ENCODE data around the gene PRR30.
"Not testable (repeated sequence)": the region's sequence is repeated elsewhere in the genome, so short reads cannot be mapped to it uniquely, and the experiment has no call there.

PRR30 gene

DNA sequence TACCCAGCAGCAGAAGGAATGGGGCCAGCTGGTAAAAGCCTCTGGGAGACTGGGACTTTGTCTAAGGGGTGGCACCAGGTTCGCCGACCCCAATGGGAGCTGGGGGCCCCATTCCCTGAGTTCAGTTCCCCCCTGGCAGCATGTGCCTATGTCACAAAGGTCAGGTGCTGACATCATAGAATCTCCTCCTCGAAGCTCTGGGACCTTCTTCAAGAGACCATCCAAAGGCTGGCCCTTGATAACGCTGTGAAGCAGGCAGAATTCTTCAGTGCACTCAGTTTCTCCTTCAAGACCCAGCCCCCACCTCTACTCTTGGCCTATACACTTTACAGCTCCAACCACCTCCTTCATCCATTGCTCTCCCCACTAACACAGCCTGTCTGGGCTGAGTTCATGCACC is at the start of gene PRR30:
Gene PRR30, minus strand, starts transcription at position 101 of the 400 bp plus-strand sequence. CDS start 1,081 bp downstream, outside the sequence.
- no peak for DNase-seq (ENCODE audit: low read depth)

DNA sequence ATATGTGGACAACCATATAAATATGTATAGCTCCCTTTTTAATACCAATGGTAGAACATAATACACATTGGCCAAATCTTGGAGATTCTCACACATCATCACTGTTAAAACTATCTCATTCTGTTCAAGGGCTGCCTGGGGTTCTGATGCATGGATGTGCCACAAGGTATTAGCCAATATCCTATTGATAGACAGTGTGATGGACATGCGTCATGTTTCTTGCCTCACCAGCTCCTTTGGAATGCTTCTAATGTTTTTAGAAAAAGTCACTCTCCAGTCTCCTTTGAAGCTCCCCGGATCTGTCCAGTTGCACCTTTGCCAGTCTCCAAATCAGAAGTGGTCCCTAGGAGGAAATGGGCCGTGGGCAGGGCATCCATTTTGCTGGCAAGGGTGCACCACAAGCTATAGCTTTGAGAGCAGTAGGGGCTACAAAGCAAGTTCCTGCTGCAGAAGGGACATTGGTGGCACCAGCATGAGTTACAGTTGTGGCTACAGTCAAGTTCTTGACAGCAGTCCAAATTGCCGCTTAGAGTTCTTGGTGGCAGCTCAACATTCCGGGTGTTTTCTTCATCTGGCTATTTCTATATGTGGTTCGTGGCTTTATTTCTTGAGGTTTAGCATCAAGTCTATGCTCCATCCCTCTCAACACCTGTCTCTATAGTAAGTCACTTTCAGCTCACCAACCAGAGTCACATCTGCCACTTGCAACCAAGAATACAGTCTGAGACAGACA is 47.6 kb upstream of the PRR30 start:
- no peak for DNase-seq (ENCODE audit: low read depth)

DNA sequence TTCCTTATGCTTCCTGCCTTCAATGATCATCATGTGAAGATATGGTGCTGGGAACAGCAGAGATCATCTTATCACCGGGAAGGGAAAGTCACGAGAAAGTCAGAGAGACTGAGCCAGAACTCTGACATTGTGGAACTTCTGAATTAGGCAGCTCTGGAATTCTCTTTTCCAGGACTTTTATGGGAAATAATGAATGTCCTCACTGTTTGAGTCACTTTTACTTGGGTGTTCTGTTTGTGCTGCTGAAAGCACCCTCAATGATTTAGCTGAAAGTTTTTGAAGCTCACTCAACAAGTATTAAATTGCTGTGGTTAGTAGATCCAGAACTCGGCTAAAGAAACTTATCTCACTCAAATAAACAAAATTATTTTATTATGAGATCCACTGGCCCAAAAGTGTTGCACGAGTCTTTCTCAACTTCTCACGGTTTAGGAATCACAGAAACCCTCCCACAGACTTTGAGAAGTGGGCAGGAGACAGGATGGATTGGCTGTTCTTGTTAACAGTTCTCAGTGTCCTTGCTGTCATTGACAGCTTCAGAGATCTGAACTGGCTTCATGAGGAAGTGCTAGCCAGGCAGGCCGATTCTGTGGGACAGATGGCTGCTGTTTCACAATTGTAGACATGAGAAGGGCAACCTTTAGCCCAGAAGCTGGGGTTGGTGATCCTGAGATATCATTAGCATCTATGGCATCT is 46.3 kb upstream of the PRR30 start:
- DNase-seq (ENCODE audit: low read depth) = no peak

DNA sequence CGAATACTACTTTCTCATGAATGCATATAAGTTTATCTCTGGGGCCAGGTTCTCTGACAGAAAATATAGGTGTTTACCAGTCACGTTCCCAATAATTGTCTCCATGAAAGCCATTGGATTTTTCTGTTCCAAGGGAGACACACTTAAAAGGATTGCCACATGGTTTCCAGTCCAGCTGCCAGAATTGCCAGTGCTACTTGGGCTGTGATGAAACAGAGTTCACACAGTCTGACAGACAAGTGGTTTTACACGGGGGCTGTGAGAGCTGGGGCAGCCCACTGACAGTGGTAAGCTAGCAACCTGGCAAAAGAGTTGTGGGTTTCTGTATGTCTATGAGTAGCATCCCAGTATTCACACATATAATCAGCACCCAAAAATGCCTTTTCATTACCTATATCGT is 44.9 kb upstream of the PRR30 start:
- no peak for DNase-seq (ENCODE audit: low read depth)

DNA sequence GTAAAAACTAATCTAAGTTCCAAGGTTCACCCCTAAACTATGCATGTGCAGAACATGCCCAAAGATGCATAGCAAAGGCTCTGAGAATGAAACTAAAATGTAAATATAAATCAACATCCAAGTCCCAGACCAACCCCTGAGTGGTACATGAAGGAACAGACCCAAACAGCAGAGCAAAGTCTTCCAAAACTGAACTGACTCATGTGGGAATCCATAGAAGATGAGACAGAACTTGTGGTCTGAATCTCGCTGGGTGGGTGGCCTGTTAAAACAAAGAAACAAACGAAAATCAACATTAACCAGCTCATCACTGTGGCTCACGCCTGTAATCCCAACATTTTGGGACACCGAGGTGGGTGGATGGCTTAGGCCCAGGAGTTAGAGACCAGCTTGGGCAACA is 43.1 kb upstream of the PRR30 start:
- no peak for DNase-seq (ENCODE audit: low read depth)

DNA sequence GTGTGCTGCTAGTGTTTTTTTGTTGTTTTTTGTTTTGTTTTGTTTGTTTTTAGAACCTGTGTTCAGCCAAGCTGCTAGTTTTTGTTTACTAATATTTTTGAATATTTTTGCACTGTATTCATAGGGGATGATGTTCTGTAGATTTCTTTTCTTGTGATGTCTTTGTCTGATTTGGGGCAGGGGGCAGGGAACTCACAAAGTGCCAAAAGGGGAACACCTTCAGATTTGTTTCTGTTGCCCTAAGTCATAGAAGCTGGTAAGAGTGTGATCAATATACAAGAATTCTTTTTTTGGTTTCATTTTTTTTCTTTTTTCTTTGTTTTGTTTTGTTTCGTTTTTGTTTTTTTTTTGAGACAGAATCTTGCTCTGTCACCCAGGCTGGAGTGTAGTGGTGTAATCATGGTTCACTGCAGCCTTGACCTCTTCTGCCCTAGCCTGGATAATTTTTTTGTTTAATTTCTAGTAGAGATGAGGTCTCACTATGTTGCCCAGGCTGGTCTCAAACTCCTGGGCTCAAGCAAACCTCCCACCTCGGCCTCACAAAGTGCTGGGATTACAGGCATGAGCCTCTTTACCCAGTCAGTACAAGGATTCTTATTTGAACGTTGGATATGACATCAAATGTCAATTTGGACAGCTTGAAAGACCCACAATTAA is 40.3 kb upstream of the PRR30 start:
- DNase-seq (ENCODE audit: low read depth) = no peak

DNA sequence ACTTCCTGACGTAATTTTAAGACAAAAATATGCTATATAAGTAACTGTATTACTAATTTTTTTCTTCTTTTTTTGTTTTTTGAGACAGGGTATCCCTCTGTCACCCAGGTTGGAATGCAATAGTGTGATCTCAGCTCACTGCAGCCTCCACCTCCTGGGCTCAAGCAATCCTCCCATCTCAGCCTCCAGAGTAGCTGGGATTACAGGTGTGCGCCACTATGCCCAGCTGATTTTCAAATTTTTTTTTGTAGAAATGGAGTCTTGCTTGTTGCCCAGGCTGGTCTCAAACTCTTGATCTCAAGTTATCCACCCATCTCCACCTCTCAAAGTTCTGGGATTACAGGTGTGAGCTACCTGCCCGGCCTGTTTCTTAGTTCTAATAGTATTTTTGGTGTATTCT is 39.3 kb upstream of the PRR30 start:
- DNase-seq (ENCODE audit: low read depth) = no peak

DNA sequence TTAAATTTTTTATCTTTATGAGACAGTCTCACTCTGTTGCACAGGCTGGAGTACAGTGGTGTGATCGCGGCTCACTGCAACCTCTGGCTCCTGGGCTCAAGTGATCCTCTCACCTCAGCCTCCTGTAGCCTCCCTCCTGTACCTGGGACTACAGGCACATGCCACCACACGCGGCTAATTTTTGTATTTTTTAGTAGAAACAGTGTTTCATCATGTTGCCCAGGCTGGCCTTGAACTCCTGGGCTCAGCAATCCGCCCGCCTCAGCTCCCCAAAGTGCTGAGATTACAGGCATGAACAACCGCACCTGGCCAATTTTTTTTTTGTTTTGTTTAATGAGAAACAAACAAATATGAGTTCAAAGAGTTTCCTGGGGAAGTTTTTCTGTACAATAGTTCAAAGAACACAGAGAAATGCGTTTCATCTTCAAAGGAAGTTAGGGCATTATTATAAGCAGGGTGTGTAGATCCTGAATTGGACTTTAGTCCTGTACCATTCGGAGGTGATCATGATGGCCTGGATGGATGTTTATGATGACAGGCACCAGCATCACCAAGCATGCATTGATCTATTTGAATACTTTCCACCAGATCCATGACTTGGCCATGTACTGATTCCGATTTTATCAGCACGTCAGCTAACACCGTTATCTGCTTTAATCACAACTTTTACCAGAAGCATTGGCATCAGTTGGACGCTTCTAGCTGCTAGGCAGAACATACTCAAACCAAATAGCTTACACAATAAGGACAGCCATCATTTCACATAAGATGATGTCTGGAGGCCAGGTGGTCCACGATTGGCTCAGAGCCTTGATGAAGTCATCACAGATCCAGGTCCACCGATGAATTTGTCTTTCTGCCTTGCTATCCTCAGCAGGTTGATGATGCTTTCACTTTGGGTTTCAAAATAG is 38.5 kb upstream of the PRR30 start:
- DNase-seq (ENCODE audit: low read depth) = no peak

DNA sequence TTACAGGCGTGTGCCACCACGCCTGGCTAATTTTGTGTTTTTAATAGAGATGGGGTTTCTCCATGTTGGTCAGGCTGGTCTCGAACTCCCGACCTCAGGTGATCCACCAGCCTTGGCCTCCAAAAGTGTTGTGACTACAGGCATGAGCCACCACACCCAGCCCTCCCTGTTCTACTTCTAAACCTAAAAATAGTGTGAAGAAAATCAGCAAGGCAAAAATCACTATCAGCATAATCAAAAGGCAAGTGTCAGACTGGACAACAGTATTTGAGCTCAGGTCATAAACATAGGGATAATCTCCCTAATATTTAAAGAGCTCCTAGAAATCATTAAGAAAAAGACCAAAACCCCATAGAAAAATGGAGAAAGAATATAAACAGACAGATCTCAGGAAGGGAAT is 36.6 kb upstream of the PRR30 start:
- not testable (repeated sequence) for DNase-seq (ENCODE audit: low read depth)

DNA sequence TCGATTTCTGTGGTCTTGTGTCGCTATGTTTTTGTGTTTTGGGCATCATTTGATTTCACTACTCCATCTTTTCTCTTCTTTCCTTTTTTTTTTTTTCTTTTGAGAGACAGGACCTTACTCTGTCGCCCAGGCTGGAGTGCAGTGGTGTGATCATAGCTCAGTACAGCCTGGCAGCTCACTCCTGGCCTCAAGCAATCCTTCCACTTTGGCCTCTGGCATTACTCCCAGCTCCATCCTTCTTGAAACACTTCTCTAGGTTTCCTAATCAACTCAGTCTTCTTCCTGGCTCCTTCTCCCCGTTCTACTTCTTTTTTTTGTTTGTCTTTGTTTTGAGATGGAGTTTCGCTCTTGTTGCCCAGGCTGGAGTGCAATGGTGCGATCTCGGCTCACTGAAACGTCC is 36.1 kb upstream of the PRR30 start:
- DNase-seq (ENCODE audit: low read depth) = no peak

DNA sequence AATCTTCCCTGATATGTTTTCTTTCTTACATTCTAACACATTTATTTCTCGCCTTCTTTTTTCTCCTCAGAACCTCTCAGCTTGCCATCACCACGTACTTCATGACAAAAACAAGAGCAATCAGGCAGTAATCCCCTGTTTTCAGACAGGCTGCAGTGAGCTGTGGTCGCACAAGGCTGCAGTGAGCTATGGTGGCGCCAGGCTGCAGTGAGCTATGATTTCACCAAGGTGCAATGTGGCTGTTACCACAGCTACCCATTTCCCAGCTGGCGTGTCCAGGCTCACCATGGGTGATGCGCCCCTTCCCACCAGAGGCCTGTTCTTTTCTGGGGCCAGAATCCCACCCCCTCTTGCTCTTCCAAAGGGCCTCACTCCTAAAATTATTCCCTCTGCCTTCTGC is 35.4 kb upstream of the PRR30 start:
- DNase-seq (ENCODE audit: low read depth) = no peak

DNA sequence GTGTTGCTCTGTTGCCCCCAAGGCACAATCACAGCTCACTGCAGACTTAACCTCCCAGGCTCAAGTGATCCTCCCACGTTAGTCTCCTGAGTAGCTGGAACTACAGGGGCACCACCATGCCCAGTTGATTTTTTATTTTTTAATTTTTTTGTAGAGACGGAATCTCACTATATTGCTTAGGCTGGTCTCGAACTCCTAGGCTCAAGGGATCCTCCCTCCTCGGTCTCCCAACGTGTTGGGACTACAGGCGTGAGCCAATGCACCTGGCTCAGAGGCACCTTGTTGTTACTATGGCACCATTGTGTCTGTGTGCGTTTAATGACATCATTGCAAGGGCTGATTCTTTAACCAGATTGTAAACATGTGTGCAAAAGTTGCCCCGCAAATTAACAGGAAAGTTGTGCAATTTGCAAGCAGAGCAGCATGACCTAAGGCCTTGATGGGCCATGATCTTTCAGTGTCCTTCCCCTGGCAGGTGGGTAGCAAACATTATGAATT is 32.2 kb upstream of the PRR30 start:
- no peak for DNase-seq (ENCODE audit: low read depth)

DNA sequence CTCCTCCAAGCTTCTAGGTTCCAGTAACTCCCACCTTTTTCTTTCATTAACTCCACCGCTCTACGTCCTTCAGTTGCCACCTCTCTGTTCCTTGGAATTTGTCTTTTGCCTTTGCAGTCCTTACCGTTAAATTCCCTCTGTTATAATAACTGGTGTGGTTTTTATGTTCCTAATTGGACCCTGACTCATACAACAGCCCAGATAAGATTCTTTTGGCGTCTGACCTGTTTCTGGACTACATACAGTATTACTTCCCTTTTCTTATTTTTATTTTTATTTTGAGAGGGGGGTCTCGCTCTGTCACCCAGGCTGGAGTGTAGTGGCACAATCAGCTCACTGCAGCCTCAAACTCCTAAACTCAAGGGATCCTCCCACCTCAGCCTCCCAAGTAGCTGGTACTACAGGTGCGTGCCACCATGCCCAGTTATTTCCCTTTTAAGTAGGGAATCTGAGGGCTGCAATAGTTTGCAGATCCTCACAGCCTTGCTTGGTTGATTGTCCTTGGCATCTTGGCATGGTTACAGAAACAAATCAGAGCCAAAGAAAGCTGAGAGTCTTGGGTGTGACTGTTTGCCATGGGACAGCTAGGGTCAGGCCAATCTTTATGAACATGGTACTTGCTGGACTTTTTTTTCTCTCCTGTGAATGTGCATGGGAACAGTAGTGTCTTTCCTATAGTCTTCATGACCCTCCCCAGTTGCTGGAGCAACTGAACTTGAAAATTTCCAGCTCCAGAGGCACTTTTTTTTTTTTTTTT is 31.5 kb upstream of the PRR30 start:
- no peak for DNase-seq (ENCODE audit: low read depth)

DNA sequence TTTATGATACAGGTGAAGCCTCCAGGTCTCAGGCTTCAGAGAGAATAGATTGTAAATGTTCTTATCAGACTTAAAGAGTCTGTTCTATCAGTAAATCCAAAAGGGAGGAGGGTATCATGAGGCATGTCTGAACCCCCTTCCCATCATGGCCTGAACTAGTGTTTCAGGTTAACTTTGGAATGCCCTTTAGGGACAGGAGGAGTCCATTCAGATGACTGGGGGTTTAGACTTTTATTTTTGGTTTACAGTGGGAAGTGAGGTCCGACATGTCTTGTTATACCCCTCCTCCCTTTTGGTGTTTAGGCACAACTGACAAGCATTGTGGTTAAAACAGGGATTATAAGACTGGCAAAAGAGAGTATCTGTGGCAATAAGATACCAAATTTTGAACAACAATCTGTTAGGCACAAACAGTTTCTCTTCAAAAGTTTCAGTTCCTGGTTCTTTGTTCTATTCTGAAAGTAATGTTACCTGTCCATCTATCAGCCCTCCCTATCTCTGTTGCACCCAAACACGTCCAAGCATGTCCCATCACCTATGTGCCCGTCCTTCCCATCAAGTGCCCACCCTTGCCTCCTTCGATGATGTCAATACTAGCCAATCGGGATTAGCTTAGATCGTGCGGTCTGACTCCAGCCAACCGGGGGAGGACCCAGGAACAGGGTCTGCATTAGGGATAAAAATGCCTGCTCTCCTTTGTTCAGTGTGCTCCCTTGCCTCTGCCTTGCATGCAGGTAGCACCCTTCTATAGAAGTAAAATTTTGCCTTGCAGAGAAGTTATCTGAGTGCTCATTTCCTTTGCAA is 26.0 kb upstream of the PRR30 start:
- DNase-seq (ENCODE audit: low read depth) = no peak

DNA sequence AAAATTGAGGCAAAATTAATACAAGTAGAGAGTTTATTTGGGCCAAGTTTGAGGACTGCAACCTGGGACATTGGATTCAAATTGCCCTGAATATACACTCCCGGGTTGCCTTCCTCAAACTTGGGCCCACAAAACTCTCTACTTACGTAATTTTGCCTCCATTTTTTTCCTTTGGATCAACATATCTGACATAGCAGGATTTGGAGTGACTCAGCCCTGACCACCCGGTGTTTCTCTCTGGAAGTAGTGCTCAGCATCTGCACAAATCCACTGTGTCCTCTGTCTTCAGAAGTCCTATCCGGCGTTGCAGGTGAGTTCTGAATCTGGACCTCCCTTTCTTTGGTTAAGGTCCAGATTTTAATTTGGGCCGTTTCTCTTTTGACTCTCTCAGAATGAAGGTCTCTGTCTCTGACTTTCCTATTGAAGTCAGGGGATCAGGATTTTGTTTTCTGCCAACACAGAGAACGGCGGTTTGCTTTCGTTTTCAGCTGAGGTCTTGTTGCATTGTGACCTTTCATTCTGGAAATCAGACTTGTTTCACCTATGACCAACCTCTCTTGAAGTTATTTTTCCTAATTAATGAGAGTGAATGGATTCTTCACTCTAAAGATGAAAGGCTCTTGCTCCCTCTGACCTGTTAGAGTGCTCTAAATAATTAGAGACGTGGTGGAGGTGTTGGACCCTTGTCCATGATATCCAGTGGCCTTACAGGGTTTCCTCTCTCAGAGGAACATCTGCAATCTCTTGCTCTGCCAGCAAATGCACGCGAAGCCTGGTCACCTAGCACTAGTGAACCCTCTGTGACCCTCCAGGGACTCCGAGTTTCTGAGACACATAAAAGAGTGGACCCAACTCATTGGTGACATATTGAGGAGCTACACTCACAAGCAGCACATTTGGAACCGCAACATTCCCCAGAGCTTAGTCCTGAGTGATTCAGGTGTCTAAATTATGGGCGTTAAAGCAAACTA is 23.2 kb upstream of the PRR30 start:
- no peak for DNase-seq (ENCODE audit: low read depth)

DNA sequence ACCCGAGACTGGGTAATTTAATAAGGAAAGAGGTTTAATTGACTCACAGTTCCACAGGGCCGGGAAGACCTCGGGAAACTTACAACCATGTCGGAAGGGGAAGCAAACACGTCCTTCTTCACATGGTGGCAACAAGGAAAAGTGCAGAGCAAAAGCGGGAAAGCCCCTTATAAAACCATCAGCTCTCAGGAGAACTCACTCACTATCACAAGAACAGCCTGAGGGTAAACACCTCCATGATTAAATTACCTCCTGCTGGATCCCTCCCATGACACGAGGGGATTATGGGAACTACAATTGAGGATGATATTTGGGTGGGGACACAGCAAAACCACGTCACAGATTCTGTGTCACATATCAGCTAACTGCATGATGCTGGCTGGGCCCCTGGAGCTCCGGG is 21.0 kb upstream of the PRR30 start:
- DNase-seq (ENCODE audit: low read depth) = no peak

DNA sequence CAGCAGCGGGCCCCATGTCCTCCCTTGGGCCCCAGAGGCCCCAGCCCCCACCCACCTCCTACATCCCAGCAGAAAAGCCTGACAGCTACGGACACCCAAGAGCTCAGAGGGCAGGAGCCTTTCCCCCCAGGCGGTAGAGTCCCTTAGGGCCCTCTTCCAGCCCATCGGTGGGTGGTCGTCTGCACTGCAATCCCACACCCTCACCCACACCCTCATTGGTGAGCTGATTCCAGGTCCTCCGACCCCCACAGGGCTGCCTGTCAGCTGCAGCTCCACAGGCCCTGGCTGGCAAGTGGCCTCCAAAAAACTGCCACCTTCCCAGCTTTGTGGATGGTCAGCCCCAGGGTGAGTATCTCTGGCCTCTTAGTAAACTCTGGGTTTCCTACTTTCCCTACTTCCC is 20.1 kb upstream of the PRR30 start:
- no peak for DNase-seq (ENCODE audit: low read depth)

DNA sequence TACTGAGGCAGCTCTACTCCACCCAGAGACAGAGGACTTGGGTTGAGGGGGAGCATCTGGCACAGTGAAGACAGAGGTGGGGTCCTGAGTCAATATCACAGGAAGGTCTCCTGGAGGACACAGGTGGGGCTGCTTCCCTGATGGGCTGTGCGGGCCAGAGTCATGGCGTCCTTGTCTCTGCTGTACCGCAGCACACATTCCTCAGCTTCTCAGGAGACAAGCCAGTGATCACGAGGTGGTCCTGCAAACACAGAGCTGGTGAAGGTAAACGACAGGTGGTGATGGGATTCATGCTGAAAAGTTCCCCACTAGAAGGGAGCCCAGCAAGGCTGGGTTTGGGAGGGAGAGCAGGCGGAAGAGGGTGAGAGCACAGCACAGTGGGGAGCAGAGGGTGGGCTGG is 19.3 kb upstream of the PRR30 start:
- DNase-seq (ENCODE audit: low read depth) = no peak

DNA sequence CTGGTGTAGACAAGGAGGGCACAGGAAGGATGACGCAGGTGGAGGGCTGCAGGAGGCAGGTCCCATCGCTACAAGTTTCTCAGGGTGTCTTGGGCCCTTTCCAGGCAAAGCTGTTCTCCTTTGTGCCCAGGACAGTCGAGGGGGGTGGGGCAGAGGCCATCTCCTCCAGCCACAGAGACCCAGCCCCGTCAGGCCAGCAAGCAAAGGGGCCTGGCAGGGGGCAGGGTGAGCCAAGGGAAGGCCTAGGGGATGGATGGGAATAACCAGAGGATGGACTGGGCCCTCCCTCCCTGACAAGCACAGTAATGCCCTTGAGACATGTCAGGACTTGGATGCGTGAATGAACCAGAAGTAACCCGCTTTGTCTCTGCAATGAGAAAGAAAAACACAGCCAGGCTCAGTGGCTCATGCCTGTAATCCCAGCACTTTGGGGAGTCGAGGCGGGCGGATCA is 15.9 kb upstream of the PRR30 start:
- DNase-seq (ENCODE audit: low read depth) = no peak
